ENCODE results near the gene ACVR1. TPM values are rescaled to one million over a fixed set of nuclear protein-coding genes. Genes with fewer than 3 reads are reported as not detected.

Gene ACVR1
- total RNA-seq, 1 donor from 2014 or later: 66.6 TPM

DNA sequence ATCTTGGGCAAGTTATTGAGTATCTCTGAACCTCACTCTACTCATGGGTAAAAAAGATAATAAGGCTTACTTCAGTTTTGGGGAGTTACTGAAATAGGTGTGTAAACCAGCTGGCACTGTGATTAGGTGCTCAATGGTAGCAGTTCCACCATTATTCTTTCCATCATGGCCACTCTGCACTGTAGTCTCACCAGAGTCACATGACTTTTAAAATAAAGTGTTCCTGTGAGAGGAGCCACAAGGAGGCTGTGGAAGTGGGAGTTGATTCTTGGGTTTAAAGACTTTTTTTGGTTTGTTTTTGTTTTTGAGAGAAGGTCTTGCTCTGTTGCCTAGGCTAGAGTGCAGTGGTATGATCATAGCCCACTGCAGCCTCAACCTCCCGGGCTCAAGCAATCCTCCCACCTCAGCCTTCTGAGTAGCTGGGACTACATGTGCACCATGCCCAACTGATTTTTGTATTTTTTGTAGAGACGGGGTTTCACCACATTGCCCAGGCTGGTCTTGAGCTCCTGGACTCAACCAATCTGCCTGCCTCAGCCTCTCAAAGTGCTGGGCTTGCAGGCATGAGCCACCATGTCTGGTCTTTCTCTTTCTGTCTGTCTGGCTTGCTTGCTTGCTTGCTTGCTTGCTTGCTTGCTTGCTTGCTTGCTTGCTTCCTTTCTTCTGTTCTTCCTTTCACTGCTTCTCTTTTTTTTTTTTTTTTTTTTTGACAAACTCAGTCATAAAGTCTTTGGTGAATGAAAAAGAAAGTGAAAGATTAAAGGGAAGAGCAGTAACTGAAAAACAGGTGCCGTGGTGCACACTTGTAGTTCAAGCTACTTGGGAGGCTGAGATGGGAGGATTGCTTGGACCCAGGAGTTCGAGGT lies 21.2 kb upstream of the ACVR1 start:
- DNase-seq (ENCODE audit: extremely low spot score, unreplicated experiment): no peak
- TF ChIP-seq, protein P1, sequence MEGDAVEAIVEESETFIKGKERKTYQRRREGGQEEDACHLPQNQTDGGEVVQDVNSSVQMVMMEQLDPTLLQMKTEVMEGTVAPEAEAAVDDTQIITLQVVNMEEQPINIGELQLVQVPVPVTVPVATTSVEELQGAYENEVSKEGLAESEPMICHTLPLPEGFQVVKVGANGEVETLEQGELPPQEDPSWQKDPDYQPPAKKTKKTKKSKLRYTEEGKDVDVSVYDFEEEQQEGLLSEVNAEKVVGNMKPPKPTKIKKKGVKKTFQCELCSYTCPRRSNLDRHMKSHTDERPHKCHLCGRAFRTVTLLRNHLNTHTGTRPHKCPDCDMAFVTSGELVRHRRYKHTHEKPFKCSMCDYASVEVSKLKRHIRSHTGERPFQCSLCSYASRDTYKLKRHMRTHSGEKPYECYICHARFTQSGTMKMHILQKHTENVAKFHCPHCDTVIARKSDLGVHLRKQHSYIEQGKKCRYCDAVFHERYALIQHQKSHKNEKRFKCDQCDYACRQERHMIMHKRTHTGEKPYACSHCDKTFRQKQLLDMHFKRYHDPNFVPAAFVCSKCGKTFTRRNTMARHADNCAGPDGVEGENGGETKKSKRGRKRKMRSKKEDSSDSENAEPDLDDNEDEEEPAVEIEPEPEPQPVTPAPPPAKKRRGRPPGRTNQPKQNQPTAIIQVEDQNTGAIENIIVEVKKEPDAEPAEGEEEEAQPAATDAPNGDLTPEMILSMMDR (IDR thresholded peaks at IDR 0.05): no peak
- no peaks in the 10 kb centered on the region for H3K36me3 Mint-ChIP-seq (ENCODE audit: unreplicated experiment)
- no peaks in the 10 kb centered on the region for H3K9me3 Mint-ChIP-seq (ENCODE audit: unreplicated experiment)
- no peak overlapping the region for H3K27ac Mint-ChIP-seq (ENCODE audit: unreplicated experiment)
- no peak overlapping the region for H3K4me3 Mint-ChIP-seq (ENCODE audit: unreplicated experiment)
- no peaks in the 10 kb centered on the region for H3K27me3 Mint-ChIP-seq (ENCODE audit: unreplicated experiment)
- H3K4me1 Mint-ChIP-seq (ENCODE audit: unreplicated experiment): no peaks in the 10 kb centered on the region

DNA sequence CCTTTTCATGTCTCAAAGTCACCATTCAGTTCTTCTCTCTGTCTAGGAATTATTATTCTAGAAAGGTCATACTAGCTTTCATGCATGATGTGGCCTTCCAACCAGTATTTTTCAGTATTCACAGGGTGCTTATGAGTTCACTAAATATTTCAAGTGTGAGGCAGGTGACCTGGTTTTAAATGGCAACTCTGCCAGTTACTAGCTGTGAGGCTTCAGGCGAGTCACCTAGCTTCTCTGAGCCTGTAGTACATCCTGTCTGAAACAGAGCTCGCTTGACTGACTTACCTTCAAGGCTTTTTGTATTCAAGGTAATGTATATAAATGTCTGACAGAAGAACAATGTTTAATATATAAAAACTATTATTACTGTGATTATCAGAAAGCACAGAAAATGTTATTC lies 19.4 kb upstream of the ACVR1 start:
- Mint-ChIP-seq H3K4me1 (ENCODE audit: unreplicated experiment) (no peaks in the 10 kb centered on the region), H3K4me3 (ENCODE audit: unreplicated experiment) (no peak overlapping the region), H3K9me3 (ENCODE audit: unreplicated experiment) (no peaks in the 10 kb centered on the region), H3K27me3 (ENCODE audit: unreplicated experiment) (no peaks in the 10 kb centered on the region), H3K36me3 (ENCODE audit: unreplicated experiment) (no peaks in the 10 kb centered on the region), H3K27ac (ENCODE audit: unreplicated experiment) (no peak overlapping the region)
- no peak for DNase-seq (ENCODE audit: extremely low spot score, unreplicated experiment)
- TF ChIP-seq, protein P1 (IDR thresholded peaks at IDR 0.05): no peak

DNA sequence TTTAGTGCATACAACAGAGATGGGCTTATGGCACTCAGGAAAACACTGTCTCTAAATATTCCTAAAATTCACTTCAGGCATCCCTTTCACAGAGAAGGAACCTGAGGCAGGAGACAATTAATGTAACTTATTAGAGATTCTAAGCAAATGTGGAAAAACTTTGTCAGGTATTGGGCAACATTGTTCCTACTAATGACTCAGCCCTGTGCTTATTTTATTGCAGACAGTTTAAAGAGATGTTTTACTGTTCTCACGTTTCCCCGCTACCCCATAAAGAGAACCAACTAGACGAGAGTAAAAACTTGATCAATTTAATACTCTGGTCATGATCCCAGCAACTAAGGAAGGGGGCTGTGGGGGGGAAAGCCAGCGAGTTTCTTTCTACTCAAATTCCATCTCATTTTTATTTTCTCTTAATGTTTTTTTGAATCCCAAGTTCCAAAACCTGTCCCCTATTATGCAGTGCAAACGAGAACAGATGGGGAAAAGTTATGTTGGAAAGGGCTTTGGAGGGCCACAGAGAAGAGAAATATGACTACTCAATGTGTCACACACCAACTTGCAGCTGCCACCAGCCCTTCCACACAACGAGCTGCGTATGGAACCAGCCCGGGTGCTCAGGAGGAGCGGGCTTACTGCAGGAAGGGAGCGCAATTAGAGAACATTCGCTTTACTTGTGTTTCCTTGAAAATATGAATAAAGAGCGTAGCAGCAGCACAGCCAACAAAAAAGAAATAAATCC lies 18.7 kb upstream of the ACVR1 start:
- no peak overlapping the region for H3K4me3 Mint-ChIP-seq (ENCODE audit: unreplicated experiment)
- H3K27me3 Mint-ChIP-seq (ENCODE audit: unreplicated experiment): no peaks in the 10 kb centered on the region
- H3K4me1 Mint-ChIP-seq (ENCODE audit: unreplicated experiment): no peaks in the 10 kb centered on the region
- DNase-seq (ENCODE audit: extremely low spot score, unreplicated experiment): no peak
- no peak overlapping the region for H3K27ac Mint-ChIP-seq (ENCODE audit: unreplicated experiment)
- H3K9me3 Mint-ChIP-seq (ENCODE audit: unreplicated experiment): no peaks in the 10 kb centered on the region
- TF ChIP-seq, protein P1 (IDR thresholded peaks at IDR 0.05): no peak
- no peaks in the 10 kb centered on the region for H3K36me3 Mint-ChIP-seq (ENCODE audit: unreplicated experiment)

DNA sequence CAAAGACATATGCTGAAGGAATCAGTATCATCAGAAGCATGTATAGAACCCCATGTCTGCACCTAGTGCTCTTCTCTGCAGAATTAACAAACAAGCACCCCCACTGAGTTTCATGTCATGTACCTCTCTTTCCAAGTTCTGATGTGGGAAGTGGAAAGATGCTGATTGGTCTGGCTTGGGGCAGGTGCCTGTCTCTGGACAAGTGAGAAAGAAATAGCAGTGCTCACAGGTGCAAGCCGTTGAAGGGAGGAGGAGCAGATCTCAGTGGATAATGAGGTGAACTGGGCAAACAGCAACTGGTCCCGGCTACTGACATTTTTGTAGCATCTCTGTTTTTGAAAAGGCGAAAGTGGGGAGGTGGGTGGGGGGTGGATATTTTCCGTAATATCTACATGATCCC lies 17.5 kb upstream of the ACVR1 start:
- TF ChIP-seq, protein P1 (IDR thresholded peaks at IDR 0.05): no peak
- Mint-ChIP-seq H3K27me3 (ENCODE audit: unreplicated experiment) (no peaks in the 10 kb centered on the region), H3K27ac (ENCODE audit: unreplicated experiment) (no peak overlapping the region), H3K4me3 (ENCODE audit: unreplicated experiment) (no peak overlapping the region), H3K9me3 (ENCODE audit: unreplicated experiment) (no peaks in the 10 kb centered on the region), H3K36me3 (ENCODE audit: unreplicated experiment) (no peaks in the 10 kb centered on the region), H3K4me1 (ENCODE audit: unreplicated experiment) (no peaks in the 10 kb centered on the region)
- DNase-seq (ENCODE audit: extremely low spot score, unreplicated experiment): no peak

DNA sequence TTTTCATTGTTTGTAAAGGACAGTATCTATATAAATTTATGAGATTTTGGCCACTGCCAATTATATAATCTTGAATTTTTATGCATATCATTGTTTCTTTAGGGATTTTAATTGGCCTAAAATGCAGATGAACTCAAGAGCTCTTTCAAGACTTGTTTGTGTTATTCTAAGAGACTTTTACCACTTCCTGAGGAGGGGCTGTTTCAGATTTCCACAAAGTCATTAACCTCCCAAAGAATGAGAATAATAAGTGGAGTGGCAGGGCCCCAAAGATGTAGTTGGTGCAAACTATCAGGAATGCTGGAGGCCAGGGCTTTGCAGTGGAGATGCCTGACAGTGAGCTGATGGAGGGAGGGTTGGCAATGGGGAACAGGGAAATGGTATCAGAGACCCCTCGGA lies 15.5 kb upstream of the ACVR1 start:
- H3K27ac Mint-ChIP-seq (ENCODE audit: unreplicated experiment): no peak overlapping the region

More for the DNA sequence above, 15.5 kb upstream of the ACVR1 start:
- peaks cover 2% of the 10 kb centered on the region for H3K36me3 Mint-ChIP-seq (ENCODE audit: unreplicated experiment)
- TF ChIP-seq, protein P1 (IDR thresholded peaks at IDR 0.05): no peak
- peaks cover 3% of the 10 kb centered on the region for H3K4me1 Mint-ChIP-seq (ENCODE audit: unreplicated experiment)
- no peak for DNase-seq (ENCODE audit: extremely low spot score, unreplicated experiment)
- no peaks in the 10 kb centered on the region for H3K9me3 Mint-ChIP-seq (ENCODE audit: unreplicated experiment)
- H3K27me3 Mint-ChIP-seq (ENCODE audit: unreplicated experiment): peaks cover 7% of the 10 kb centered on the region
- H3K4me3 Mint-ChIP-seq (ENCODE audit: unreplicated experiment): no peak overlapping the region

All from osteocyte (in vitro differentiated cells).